DMS53 treated with DMSO at 0.1 percent for 48 hours (cell line): ENCODE data around the gene RNF19B.
A peak's percentile ranks its signal among the peaks of the same experiment; 100 is the strongest.
"Not testable (repeated sequence)": the region's sequence is repeated elsewhere in the genome, so short reads cannot be mapped to it uniquely, and the experiment has no call there.

Experiments
- DNase-seq: peaks from one replicate; lab custom pipeline; 2025; ENCODE audit not compliant: unreplicated experiment; lab: John Stamatoyannopoulos, UW

Gene RNF19B

GRCh38 chr1:32993324-32993636 is 28.7 kb upstream of the RNF19B start:
- DNase-seq = not testable (repeated sequence)

DNA sequence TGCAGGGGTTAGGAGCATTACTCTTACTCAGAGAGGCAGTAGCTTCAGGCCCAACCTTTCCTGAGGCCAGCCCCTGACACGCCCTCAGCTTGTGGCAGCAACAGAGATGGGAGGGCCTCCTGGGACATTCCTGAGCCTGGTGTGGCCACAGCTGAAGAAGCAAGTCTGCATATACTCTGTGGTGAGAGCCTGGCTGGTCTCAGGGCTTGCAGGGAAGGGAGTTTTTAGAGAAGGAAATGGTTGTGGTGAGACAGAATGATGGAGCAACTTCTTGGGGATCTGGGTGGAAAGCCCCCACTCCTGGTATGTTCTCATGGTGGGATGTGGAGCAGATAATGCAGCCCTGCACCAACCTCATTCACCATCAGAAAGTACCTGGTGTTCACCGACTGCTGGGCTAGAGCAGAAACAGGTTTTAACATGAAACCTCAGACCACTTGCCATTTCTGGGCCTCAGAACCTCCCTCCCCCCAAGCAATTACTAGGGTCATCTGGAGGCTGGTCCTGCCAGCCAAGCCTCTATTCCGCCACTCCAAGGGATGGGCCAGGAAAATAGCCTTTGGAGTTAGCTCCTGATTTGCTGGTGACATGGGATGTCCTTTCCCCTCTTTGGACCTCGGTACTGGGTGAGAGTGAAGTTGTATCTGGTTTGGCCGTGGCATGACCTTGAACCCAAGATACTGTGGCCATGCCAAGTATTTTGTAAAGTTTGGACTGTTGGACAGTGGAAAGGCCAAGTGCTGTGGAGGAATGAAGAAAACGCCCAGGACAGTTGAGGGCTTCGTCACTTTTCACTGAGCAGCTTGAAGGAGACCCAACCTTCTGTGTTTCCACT is 28.1 kb upstream of the RNF19B start:
- DNase-seq = peak; percentile 7

DNA sequence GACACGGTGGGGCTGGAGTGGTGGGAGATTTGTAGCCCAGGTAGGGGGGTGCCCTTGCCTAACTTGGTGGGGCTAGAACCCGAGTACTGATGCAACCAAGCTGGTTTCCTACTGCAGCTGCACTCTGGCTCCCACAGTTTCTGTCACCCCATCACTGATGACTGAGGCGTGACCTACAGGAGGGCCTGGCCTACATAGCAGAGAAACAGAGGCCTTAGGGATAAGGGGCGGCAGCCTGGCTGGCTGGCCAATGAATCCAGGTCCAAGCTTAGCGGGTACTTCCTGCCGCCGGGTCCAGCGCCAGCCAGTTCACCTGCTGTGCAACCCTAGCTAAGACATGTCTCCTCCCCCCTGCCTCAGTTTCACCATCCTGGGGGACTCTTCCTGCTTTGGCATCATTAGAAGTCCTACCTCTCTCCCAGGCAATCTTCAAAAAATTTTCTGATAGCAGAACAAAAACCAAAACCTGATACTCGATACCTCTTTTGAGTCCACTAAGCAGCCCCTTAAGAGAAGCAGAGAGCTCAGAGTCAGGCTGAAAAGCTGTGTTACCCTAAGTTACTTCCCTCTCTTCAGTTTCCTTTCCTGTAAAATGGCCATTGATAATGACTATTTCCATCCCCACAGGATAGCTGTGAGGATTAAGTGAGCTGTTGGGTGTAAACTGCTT is 27.3 kb upstream of the RNF19B start:
- no peak for DNase-seq

- DNase-seq = peak; percentile 9
Observed at GRCh38 chr1:32991386-32991785, 26.8 kb upstream of the RNF19B start.

DNA sequence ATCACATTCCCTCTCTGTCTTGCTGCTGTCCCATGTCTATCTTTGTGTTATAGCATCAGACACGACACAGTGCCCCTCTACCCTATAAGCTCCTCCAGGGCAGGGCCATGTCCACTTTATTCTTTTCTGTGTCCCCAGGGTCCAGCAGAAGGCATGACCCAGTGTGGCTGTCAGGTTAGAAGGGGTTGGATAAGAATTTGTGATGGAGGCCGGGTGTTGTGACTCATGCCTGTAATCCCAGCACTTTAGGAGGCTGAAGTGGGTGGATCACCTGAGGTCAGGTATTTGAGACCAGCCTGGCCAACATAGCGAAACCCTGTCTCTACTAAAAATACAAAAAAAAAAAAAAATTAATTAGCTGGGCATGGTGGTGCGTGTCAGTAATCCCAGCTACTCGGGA is 26.3 kb upstream of the RNF19B start:
- DNase-seq = no peak

DNA sequence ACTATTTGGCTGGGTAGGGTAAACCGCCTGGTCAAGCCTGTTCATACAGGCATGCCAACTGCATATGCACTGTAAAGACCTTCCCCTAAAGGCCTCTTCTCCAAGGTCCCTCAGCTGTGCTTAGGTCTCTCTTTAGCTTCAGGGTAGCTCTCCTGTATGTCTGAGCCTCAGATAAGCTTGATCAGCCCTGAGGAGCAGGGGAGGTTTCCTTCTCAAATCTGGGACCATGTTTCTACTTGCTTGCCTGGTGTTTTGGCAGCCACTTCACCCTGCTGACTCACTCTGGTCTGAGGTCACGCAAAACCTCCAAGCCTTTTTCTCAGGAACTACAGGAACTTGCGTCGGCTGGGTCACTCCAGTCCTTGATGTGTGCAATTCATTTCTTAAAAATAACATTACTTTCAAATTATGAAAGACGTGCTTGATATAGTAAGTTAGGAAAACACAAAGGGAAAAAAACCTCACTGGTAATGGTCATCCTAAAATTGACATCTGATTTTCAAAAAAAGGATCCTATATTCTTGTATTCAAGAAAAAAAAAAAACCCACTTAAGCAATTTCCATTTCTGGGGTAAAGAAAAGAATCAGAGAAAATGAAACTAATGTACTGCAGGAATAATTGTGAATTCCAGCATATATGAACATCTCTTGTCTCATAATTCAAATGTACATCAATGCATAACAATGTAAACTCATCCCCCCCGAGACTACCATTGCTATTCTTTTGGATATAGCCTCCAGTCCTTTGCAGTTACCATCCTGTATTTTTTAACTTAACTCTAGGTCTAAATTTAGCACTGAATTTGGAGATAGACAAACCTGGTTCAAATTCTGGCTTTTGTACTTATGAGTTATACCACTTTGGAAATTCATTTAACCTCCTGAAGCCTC is 24.8 kb upstream of the RNF19B start:
- DNase-seq = peak; percentile 25

GRCh38 chr1:32988665-32989064 is 24.1 kb upstream of the RNF19B start:
- no peak for DNase-seq

- DNase-seq = no peak
Observed at GRCh38 chr1:32985226-32985625, 20.6 kb upstream of the RNF19B start.

GRCh38 chr1:32984455-32985171 is 20.0 kb upstream of the RNF19B start:
- no peak for DNase-seq

DNA sequence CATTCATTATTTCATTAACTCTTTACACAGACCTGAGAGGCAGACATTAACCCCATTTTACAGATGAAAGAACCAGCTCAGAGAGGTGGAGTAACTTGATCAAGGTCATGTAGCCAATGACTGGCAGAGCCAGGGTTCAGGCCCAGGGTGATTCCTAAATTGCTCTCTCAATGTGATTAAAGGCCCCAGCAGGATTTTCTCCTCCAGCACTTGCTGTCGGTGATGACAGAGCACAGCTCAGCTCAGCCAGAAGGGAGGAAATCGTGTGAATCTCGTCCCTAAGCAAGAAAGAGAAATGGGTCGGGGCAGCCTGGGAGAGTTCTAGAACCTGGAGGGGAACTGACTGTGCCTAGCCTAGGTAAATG is 19.5 kb upstream of the RNF19B start:
- no peak for DNase-seq

- DNase-seq = no peak
Observed at GRCh38 chr1:32983020-32983419, 18.4 kb upstream of the RNF19B start.

DNA sequence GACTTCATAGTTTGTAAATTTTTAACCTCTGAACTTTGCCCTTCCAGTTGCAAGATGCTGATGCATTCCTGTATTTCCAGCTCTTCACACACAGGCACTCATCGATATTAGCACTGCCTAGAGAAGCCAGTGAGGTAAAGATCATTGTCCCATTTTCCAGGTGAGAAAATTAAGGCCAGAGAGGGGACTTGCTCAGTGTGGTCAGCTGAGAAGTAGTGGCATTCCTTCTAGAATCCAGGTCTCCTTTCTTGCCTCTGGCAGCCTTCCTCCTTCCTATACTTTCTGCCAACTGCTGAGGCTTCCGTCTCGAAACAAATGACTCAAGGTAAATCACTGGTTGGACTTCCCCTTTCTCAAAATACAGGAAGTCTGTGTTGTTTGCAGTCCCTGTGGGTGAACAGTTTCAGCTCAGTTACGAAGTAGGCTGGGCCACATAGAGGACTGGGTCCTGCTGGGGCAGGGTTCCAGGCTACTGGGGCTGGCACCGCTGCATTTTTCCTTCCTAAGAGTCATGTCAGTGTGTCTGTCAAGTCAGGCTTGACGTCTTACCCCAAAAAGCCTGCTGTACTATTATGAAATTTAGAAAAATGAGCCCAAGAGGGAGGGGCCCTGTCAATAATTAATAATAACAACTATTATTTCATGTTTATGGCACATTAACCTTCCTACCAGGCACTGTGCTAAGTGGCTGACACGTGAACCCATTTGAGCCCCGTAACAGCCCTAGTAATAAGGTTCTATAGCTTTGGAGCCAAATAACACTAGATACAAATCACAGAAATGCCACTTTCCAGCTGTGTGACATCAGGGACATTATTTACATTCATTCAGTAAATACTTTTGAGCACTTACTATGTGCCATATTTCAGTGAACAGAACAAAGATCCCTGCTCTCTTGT is 16.6 kb upstream of the RNF19B start:
- DNase-seq = peak; percentile 66

- DNase-seq = no peak
Observed at GRCh38 chr1:32980080-32980479, 15.5 kb upstream of the RNF19B start.

DNA sequence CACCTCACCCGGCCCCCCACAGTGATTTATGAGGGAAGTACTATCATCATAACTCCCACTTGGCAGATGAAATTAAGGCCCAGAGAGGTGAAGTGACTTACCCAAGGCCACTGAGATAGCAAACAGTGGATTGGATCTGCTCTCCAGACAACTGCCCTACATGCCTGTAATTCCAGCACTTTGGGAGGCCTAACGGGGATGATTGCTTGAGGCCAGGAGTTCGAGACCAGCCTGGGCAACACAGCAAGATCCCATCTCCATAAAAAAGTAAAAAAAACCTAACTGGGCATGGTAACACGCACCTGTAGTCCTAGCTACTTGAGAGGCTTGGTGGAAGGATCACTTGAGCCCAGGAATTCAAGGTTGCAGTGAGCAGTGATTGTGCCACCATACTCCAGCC is 14.2 kb upstream of the RNF19B start:
- no peak for DNase-seq

DNA sequence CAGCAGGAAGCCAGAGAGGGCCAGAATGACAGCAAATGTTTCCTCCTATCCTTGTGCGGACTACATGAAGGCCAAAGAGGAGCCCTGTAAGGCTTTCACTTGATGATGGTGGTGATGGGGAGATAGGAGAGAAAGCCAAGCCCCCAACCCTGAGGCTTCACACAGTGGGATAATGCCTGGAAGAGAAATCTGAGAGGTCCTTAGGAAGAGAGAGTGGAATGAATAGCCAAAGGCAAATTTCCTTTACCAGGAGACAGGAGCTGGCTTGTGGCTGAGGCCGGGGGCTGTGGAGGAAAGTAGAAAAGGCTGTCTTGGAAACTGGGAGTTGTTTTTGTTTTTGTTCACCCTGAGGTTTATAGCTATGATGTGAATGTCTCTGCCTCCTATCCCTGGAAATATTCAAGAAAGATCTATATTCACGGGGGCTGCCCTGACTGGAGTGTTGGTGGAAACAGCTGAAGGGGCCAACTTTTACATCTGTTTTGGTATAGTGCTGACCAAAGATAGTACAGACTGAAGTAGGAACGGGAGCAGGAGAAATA is 13.0 kb upstream of the RNF19B start:
- no peak for DNase-seq

DNA sequence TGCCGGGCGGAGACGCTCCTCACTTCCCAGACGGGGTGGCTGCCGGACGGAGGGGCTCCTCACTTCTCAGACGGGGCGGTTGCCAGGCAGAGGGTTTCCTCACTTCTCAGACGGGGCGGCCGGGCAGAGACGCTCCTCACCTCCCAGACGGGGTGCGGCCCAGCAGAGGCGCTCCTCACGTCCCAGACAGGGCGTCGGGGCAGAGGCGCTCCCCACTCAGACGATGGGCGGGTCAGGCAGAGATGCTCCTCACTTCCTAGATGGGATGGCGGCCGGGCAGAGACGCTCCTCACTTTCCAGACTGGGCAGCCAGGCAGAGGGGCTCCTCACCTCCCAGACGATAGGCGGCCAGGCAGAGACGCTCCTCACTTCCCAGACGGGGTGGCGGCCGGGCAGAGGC is 10.4 kb upstream of the RNF19B start:
- not testable (repeated sequence) for DNase-seq

DNA sequence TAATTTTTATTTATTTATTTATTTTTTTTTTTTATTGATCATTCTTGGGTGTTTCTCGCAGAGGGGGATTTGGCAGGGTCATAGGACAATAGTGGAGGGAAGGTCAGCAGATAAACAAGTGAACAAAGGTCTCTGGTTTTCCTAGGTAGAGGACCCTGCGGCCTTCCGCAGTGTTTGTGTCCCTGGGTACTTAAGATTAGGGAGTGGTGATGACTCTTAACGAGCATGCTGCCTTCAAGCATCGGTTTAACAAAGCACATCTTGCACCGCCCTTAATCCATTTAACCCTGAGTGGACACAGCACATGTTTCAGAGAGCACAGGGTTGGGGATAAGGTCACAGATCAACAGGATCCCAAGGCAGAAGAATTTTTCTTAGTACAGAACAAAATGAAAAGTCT is 8.8 kb upstream of the RNF19B start:
- DNase-seq = not testable (repeated sequence)

GRCh38 chr1:32972814-32973428 is 8.3 kb upstream of the RNF19B start:
- peak; percentile 29 for DNase-seq

GRCh38 chr1:32971576-32971975 is 7.0 kb upstream of the RNF19B start:
- DNase-seq = no peak
